Non-pigmented ciliary epithelial cell (primary cell): ENCODE results near the gene MICAL3.
"Not testable (repeated sequence)": the region's sequence is repeated elsewhere in the genome, so short reads cannot be mapped to it uniquely, and the experiment has no call there.

ENCODE experiments used
- DNase-seq: peaks from one replicate; pipeline ENCODE4 v3.0.0-alpha.2; 2010; ENCODE audit warnings: low read depth

Gene MICAL3

DNA sequence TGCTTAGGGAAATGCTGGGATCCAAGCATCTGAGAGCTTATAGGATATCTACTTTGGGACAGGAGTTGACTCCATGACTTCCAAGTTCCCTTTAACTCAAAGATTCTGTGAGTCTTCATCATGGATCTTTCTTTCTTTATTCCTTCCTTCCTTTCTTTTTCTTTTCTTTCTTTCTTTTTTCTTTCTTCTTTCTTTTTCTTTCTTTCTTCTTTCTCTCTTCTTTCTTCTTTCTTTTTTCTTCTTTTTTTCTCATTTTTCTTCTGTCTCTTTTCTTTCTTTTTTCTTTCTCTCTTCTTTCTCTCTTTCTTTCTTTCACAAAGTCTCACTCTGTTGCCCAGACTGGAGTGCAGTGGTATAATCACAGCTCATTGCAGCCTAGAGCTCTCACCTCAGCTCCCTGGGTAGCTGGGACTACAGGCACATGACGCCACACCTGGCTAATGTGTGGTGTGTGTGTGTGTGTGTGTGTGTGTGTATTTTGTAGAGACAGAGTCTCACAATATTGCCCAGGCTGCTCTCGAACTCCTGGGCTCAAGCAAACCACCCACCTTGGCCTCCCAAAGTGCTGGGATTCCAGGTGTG is 5.4 kb upstream of the MICAL3 start:
- DNase-seq, result no peak

DNA sequence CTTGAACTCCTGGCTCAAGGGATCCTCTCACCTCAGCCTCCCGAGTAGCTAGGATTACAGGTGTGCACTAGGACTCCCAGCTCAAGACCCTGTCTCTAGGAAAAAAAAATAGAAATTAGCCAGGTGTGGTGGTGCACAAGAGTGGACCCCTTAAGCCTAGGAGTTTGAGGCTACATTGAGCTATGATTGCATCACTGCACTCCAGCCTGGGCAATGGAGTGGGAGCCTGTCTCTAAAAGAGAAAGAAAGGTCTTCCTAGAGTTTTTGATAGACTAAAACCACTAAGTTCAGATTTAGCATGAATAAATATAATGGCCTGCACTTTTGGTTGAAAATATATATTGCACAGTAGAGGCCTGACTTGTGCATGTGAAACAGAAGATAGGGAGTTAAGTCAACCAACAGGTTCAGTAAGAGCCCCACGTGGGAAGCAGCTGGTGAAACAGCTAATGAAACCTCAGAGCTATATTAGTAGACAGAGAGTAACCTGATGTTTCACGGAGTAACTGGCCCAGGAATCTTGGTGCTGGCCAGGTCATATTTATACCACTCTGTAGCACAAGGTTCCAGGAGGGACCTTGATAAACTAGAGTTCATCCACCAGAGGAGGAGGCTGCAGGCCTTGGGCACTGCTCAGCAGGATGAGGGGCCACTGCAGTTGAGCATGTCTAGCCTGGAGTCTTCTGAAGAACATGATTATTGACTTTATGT is 4.6 kb upstream of the MICAL3 start:
- DNase-seq, result no peak

DNA sequence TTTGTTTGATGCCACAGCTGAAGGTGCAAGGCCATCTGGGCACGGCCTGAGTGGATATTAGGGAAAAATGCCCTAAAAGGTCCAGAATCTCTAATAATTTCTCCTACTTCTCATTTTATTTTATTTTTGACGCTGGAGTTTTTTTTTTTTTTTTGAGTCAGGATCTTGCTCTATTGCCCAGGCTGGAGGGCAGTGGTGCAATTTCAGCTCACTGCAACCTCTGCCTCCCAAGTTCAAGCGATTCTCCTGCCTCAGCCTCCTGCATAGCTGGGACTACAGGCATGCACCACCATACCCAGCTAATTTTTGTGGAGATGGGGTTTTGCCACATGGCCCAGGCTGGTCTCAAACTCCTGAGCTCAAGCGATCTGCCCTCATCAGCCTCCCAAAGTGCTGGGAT is 1.5 kb upstream of the MICAL3 start:
- not testable (repeated sequence) for DNase-seq

DNA sequence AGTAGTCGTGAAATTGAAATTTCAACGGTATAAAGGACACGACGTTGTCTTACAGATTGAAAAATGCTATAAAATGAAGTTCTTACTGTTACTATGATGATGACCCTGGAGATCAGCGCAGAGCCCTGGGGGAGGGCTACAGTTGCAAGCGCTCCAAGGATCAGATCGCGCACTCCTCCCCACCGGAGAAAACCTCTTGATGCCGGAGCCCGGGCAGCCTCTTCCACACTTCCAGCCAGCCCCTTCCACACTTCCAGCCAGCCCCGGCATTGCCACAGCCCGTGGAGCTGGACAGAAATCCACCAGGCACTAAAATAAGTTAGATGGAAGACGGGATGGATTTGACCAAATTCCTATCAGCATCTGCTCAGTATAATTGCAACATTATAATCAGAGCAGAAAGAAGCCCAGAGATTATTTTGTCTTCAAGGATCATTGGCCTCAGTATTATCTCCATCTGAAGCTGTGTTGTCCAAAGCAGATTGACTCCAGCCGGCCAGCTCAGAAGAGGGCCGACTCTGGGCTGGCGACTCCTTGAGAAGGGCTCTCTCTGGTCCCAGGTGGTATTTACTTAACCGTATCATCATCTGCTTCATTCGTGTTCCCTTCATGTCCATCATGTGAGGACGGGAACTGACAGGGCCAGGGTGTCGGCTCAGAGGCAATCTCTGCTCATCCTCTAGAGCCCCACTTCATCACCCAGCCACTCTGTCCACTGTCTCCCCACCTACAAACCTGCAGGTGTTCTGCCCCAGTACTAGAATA is 777 bp upstream of the MICAL3 start:
- no peak for DNase-seq

DNA sequence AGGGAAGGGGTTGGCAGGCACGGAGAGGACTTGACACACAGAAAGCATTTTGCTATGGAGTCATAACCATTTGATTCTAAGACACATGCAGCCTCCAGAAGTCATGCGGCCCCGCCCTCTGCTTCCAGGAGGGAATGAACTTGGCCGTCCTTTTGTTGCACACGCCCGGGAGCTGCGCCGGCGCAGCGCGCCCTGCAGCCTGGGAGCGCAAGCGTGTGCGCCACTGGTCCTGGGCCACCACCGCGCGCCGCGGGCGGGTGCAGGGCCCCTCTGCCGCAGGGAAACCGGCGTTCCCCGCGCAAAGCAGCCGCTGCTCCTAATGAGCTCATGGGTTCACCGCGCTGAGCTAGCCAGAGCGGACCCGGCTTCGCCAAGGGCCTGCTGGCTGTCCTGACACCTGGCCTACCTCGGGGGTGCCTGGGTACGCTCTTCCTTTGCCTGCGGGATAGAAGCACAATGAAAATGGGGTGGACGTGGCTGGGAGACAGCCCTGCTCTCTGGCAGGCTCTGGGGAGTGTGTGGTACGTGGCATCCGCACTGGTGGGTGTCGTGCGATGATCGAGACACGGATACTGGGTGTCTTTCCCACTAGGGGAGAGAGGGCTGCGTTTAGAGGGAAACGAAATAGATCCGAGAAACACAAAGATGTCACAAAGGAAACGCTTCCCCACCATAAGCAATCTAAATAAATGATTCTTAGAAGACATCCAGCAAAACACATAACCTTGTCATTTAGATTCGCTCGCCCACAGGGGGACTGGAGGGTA is 669 bp downstream of the MICAL3 start:
- DNase-seq, result no peak

DNA sequence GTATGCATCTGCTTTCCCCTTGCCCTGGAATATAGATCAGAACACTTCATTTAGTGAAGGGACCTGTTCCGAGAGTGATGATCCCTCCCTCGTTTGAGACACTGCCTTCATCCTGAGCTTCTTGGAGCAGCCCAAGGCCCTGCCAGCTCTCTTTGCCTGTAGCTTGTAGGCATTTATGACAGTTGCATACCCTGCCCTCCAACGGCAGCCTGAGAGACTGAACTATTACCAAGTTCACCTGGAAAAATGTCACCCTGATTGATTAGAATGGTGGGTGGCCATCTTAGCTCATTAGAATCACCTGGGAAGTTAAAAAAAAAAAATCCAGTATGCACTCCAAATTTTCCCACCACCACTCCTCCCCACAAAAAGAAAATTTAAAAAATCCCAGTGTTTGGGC is 1.5 kb downstream of the MICAL3 start:
- DNase-seq, result no peak

DNA sequence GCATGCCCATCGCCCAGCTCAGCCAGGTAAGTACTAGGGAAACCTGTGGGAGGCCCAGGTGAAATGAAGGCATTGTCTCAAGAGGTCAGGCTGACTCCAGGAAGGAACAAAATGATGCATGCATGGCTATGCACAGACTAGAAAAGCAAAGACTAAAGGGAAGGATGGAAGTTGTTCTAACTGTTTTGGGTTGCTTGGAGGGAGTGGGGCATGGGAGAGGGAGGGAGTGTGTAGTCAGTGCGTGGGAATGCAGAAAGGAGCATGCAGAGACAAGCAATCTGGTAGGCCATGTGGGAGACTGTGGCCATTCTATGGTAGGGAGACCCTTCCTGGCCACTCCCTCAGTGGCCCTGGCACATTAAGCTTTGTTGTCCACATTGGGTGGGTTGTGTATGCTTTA is 2.9 kb downstream of the MICAL3 start:
- no peak for DNase-seq

DNA sequence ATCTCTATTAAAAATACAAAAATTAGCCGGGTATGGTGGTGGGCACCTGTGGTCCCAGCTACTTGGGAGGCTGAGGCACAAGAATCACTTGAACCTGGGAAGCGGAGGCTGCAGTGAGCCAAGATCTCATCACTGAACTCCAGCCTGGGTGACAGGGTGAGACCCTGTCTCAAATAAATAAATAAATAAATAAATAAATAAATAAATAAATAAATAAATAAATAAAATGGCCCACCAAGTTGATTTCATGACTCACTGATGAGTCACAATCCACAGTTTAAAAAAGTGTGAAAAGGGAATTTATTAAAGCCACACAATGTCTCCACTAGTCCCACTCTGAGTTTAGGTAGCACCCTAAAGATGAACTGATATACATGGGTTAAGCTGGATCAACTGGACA is 3.6 kb downstream of the MICAL3 start:
- not testable (repeated sequence) for DNase-seq

DNA sequence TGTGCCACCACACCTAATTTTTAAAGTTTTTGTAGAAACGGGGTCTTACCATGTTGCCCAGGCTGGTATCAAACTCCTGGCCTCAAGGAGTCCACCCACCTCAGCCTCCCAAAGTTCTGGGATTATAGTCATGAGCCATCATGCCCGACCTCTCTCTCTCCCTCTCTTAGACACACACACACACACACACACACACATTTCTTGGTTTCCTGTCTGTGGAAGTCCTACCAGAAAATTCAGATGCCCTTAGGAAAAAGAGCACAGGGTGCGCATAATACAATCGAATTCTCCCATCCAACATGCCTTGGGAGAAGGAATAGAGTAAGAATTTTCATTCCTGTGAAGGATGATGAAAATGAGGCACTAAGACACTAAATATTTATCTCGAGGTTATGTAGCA is 10.4 kb downstream of the MICAL3 start:
- DNase-seq, result no peak

DNA sequence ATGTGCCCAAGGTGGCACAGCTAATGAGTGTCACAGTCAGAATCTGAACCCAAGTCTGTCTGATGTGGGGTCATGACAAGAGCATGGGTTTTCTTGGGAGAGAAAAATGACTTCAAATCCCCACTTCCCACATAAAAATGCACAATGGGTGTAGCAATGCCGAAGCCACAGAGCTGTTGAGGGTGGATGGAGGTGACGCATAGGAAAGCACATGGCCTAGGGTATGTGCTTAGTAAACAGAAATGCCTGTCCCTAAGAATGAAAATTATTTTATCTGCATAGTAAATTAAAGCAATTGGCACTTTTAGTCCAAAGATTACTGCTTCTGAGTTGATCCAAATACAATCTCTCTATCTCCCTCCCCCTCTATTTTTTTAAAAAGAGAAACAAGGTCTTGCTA is 10.9 kb downstream of the MICAL3 start:
- no peak for DNase-seq

DNA sequence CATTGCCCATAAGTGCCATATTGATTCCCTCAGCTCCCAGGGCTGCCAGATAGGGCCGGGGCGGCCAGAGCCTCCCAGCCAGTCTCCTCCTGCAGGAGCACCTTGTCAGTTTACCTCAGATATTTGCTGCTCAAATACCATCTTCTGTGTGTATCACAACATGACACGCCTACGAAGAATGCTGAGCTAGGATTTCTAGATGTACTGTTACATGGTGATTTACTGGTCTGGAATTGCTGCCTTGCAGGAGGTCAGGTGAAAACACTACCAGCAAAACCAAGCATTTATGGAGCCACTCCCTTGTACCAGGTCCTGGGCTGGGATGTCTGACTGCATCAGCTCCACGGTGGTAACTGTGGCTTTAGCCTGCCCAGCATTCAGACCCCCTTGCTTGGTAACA is 11.8 kb downstream of the MICAL3 start:
- DNase-seq, result no peak

DNA sequence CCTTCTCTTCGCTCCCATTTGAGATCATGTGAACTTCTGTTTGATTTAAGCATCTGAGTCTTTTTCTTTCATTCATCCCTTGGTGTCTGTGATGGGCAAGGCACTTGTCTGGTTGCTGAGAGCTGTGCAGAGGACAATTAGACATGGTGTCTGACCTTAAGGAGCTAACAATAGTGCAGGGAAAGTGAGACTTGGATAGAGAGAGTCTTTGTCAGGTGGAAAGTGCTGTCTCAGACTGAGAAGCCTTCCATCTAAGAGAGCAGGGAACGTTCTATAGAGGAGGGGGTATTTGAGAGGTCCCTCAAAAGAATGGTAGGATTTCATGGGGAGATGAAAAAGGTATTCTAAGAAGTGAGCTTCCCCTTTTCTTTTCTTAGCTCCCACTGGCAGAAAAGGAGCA is 14.1 kb downstream of the MICAL3 start:
- no peak for DNase-seq

DNA sequence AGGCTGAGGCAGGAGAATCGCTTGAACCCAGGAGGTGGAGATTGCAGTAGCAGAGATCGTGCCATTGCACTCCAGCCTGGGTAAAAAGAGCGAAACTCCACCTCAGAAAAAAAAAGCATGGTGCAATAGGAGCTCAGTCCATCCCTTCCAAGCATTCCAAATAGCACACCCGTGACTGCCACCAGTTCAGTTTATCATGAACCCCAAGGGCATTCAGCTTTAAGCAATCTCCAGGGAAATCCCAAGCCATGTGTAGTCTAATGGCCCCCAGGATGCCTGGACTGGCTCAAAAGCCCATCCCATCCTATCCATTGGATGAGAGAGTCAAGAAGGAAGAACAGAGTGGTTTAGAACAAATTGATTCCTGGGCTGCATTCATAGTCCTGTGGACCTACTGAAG is 16.2 kb downstream of the MICAL3 start:
- DNase-seq, result no peak

DNA sequence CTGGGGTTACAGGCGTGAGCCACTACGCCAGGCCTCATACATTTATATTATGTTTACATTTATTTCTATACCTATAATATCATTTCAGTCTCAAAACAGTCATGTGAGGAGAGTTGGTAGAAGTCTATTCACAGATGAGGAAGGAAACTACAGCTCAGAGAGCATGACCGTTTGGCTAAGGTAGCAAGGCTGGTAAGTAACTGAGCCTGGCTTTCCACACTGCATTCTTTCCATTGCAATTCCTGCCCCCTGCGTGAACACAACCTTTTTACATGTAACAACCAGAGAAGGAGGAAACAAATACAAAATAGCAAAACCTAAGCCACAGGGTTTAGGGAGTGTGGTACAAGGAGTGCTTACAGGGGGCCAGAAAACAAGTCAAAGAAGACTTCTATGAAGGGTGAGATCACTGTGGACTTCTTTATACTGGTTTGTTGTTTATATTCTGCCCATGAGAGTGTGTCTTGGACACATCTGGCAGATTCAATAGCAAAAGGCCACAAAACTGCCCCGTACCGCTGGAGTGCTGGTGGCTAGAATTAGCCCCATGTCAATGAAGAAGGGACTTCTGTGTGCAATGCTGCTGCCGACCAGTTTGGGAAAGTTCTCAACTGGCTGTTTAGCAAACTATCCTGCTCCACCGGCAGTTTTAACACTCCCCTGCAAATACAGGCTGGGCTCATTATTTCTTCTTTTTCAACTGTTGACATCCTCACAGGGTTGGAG is 19.0 kb downstream of the MICAL3 start:
- no peak for DNase-seq

DNA sequence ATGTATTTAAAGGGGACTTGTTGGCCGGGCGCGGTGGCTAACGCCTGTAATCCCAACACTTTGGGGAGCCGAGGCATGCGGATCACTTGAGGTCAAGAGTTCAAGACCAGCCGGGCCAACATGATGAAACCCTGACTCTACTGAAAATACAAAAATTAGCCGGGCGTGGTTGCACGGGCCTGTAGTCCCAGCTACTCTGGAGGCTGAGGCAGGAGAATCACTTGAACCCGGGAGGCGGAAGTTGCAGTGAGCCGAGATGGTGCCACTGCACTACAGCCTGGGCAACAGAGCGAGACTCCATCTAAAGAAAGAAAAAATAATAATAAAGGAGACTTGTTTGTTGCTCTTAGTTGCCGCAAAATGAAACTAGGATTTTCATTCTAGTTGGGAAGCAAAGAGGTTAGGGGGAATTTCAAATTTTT is 22.5 kb downstream of the MICAL3 start:
- not testable (repeated sequence) for DNase-seq

DNA sequence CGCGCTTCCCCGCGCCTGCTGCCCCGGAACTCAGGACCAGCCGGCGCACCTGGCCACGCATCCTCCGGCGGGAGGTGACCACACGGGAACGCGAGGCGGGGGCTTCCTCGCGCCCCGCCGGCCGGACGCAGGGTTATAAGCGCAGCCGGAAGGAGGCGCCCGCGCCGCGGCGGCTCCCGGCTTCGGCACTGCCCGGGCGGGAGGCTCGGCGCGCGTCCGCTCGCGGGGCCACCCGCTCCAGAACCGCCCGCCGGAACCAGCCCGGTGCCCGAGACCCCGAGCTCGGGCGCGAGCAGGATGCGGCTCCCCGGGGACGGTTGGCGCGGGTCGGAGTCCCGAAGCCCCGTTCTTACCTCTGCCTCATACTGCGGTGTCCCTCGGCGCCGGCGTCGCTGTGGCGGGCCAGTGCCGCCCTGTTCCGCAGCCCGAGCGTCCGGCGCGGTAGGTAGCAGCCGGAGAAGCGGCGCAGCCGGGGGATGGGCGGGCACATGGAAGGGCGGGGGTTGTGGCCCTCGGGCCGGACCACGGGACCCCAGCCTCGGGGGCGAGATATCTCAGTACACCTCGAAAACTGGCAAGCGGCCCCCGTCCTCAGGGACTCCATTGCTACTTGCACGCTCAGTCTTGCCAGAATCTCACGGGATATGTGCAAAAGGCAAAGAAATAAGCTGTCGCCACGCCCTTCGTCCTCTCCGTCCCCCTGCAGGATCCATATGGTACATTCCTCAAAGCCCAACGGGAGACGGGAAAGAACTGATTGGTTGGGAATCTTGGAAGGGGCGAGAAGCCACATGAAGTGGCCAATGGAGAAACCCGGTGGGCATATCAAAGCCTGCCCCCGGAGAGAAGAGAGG is 23.1 kb downstream of the MICAL3 start:
- peak; percentile 91 for DNase-seq

DNA sequence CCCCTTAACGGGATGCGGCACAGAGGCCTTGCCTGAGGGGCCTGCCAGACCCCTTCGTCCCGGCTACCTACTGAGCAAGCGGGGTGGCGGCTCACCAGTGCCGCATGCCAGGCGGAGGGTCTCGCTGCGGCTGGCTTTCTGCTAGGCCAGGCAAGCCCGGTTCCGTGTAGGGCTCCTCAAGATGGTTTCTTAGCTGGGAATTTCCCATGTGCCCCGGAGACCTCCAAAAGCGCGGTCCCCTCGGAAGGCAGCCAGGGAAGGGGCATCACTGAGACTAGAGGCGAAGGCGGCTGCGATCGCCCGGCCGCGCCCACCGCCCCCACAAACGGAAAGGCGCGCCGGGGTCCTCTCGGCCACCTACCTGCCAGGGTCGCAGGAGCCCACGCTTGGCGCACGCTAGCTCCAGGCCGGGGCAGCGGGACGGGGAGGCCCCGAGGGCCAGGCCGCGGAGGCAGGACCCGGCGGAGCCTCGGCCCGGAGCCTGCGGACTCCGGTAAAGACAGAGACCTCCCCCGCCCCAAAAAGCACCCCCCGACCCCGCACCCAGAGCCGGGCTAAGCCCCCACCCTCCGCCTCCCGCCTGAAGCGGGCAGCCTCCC is 23.8 kb downstream of the MICAL3 start:
- no peak for DNase-seq

DNA sequence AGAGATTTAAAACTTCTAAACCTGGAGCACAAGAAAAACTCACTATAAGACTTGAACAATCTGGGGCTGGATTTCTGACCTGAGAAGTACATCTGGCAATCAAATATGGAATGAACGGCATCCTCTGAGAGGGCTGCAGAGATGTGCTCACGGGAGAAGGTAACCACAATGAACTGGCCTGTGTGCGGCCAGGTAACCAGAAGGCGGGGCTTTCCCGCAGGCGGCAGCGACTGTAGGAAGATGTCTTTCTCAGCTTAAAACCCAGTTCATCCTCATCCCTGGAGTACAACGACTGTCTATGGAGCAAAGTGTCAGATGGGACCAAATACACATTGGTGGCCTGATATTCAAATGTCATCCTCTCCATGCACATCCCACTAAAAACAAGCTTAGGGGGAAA is 24.5 kb downstream of the MICAL3 start:
- DNase-seq, result no peak

DNA sequence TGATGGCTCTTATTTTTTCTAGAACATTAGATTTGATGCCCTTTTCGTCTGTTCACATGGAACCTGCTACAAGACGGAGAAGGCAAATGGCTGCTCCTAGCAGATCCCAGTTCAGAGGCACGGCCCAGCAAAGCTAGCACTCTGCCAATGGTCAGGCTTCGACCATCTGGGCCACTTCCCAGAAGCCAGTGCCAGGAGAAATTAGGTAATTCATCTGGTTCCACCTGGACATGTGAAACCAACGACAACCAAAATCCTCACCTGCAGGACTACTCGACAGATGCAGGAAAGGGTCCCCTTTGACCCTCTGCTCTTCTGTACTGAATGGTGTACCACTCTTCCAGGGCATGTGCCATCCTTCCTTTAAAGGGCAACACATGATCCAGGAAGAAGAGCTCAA is 25.4 kb downstream of the MICAL3 start:
- DNase-seq, result no peak

DNA sequence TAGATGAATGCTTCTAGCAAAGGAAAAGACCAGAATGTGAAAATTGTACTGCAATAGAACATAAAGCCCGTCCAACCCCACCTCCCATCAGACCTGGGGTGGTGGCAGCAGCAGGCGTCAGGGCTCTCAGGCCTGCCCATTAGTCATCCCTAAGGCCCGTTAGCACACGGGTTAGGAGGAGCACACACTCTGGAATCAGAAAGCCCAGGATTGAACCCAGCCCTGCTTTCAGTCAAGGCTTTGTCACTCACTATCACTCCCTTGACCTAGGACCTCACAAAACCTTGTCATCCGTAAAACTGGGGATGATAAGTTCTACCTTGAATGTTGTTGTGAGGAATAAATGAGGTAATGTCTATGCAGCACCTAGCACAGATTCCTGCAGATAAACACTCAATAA is 26.9 kb downstream of the MICAL3 start:
- DNase-seq, result no peak

DNA sequence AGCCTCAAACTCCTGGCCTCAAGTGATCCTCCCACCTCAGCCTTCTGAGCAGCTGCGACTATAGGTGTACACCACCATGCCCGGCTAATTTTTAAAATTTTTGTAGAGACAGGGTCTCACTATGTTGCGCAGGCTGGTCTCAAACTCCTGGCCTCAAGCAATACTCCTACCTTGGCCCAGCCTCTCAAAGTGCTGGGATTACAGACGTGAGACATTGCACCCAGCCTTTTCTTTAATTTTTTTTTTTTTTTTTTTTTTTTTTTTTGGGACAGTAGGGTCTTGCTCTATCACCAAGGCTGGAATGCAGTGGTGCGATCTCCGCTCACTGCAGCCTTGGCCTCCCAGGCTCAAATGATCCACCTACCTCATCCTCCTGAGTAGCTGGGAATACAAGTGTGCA is 29.1 kb downstream of the MICAL3 start:
- DNase-seq, result not testable (repeated sequence)
